IPS-18a (cell line): ENCODE data around the gene SLC23A2.
"Not testable (repeated sequence)": the region's sequence is repeated elsewhere in the genome, so short reads cannot be mapped to it uniquely, and the experiment has no call there.

Experiments
- H3K27ac ChIP-seq: one replicate; pipeline ENCODE4 v1.5.1; 2013; ENCODE audit warnings: low read length
- H3K27me3 ChIP-seq: one replicate; pipeline ENCODE4 v1.6.1; 2013; ENCODE audit warnings: mild to moderate bottlenecking, low read length; ENCODE audit not compliant: control insufficient read depth, insufficient read depth
- H3K36me3 ChIP-seq: one replicate; pipeline ENCODE4 v1.6.1; 2013; ENCODE audit warnings: low read depth, low read length; ENCODE audit not compliant: control insufficient read depth
- H3K4me1 ChIP-seq: one replicate; pipeline ENCODE4 v1.6.1; 2013; ENCODE audit warnings: low read depth, low read length; ENCODE audit not compliant: control insufficient read depth
- H3K4me3 ChIP-seq: one replicate; pipeline ENCODE4 v1.5.1; 2013; ENCODE audit warnings: low read length
- H3K9ac ChIP-seq: one replicate; pipeline ENCODE4 v1.6.1; 2013; ENCODE audit warnings: mild to moderate bottlenecking, low read length, moderate library complexity
- H3K9me3 ChIP-seq: one replicate; pipeline ENCODE4 v1.6.1; 2013; ENCODE audit warnings: low read depth, low read length; ENCODE audit not compliant: control insufficient read depth

Gene SLC23A2

GRCh38 chr20:5001174-5002076 is at the start of gene SLC23A2:
Gene SLC23A2 (minus strand): TSS chr20:5001510. CDS start chr20:4932562, 68,948 bp downstream.
- Histone ChIP-seq H3K9me3 (no peaks in the 10 kb centered on the region), H3K27me3 (peaks cover 10% of the 10 kb centered on the region), H3K36me3 (no peaks in the 10 kb centered on the region), H3K4me3 (peak within 1 kb of the TSS; percentile 92), H3K27ac (no peak within 1 kb of the TSS), H3K9ac (peak within 1 kb of the TSS; percentile 28), H3K4me1 (peaks cover 14% of the 10 kb centered on the region)

GRCh38 chr20:5046656-5047339 is 45.5 kb upstream of the SLC23A2 start:
- H3K36me3 ChIP-seq = no peaks in the 10 kb centered on the region

GRCh38 chr20:5045906-5046305 is 44.6 kb upstream of the SLC23A2 start:
- H3K27me3 ChIP-seq = no peaks in the 10 kb centered on the region
- no peaks in the 10 kb centered on the region for H3K36me3 ChIP-seq
- no peak overlapping the region for H3K27ac ChIP-seq
- no peaks in the 10 kb centered on the region for H3K4me1 ChIP-seq
- no peak overlapping the region for H3K4me3 ChIP-seq
- no peaks in the 10 kb centered on the region for H3K9me3 ChIP-seq
- no peak overlapping the region for H3K9ac ChIP-seq

More at GRCh38 chr20:5046656-5047339, 45.5 kb upstream of the SLC23A2 start:
- H3K9ac ChIP-seq = no peak overlapping the region
- H3K4me1 ChIP-seq = no peaks in the 10 kb centered on the region
- no peaks in the 10 kb centered on the region for H3K27me3 ChIP-seq
- no peak overlapping the region for H3K27ac ChIP-seq
- no peaks in the 10 kb centered on the region for H3K9me3 ChIP-seq
- no peak overlapping the region for H3K4me3 ChIP-seq

- H3K36me3 ChIP-seq = no peaks in the 10 kb centered on the region
- no peaks in the 10 kb centered on the region for H3K9me3 ChIP-seq
- H3K4me3 ChIP-seq = no peak overlapping the region
- no peaks in the 10 kb centered on the region for H3K4me1 ChIP-seq
- no peak overlapping the region for H3K9ac ChIP-seq
- H3K27me3 ChIP-seq = no peaks in the 10 kb centered on the region
- H3K27ac ChIP-seq = no peak overlapping the region
Observed at GRCh38 chr20:5044075-5044620, 42.8 kb upstream of the SLC23A2 start.

DNA sequence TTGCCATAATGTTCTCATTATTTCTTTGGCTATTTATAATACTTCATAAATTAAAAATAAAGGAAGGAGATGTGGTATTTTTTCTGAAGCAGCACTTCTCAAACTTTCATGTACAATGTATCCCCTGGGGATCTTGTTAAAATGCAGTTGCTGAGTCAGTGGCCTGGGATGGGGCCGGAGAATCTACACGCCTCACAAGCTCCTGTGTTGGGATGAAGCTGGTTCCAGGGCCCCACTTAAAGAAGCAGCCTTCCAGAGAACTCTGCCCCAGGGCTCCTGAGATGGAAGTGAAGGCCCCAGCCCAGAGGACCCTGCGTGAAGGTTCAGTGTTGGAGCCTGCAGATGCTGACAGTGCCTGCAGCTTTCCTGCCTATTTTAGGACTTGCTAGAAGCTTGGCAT is 40.1 kb upstream of the SLC23A2 start:
- Histone ChIP-seq H3K27me3 (no peaks in the 10 kb centered on the region), H3K4me1 (no peaks in the 10 kb centered on the region), H3K4me3 (no peak overlapping the region), H3K9me3 (no peaks in the 10 kb centered on the region), H3K36me3 (no peaks in the 10 kb centered on the region), H3K9ac (no peak overlapping the region), H3K27ac (no peak overlapping the region)

DNA sequence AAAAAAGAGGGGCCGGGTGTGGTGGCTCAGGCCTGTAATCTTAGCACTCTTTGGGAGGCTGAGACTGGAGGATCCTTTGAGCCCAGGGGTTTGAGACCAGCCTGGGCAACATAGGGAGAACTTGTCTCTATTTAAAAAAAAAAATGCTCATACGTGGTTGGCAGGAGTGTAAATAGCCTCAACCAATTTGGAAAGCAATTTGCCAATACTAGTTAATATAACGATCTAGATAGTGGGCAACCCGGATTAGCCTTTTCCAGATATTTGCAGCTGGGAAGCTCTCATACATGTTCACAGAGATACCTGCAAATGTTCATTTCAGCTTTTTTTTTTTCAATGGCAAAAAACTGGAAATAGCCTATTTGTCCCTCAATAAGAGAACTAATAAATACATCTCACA is 39.0 kb upstream of the SLC23A2 start:
- Histone ChIP-seq H3K27ac (no peak overlapping the region), H3K9ac (no peak overlapping the region), H3K27me3 (no peaks in the 10 kb centered on the region), H3K36me3 (no peaks in the 10 kb centered on the region), H3K4me1 (no peaks in the 10 kb centered on the region), H3K4me3 (no peak overlapping the region), H3K9me3 (no peaks in the 10 kb centered on the region)

GRCh38 chr20:5039889-5040288 is 38.6 kb upstream of the SLC23A2 start:
- no peaks in the 10 kb centered on the region for H3K27me3 ChIP-seq
- no peaks in the 10 kb centered on the region for H3K4me1 ChIP-seq
- no peaks in the 10 kb centered on the region for H3K36me3 ChIP-seq
- no peaks in the 10 kb centered on the region for H3K9me3 ChIP-seq
- no peak overlapping the region for H3K27ac ChIP-seq
- no peak overlapping the region for H3K4me3 ChIP-seq
- no peak overlapping the region for H3K9ac ChIP-seq

DNA sequence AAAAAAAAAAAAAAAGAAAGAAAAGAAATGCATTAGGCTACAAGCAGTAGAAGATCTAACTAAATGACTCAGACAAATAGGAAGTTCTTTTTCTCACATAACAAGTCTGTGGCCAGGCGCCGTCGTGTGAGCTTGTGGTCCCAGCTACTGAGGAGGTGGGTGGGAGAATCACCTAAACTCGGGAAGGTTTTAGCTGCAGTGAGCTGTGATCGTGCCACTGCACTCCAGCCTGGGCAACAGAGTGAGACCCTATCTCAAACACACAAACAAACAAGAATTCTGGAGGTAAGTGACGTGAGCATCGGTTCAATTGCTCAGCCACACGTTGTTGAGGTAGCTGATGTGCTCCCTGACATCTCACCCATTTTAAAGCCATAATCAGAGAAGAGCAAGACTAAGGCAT is 37.9 kb upstream of the SLC23A2 start:
- H3K27me3 ChIP-seq = no peaks in the 10 kb centered on the region
- H3K9ac ChIP-seq = no peak overlapping the region
- H3K9me3 ChIP-seq = no peaks in the 10 kb centered on the region
- no peaks in the 10 kb centered on the region for H3K4me1 ChIP-seq
- no peaks in the 10 kb centered on the region for H3K36me3 ChIP-seq
- no peak overlapping the region for H3K27ac ChIP-seq
- H3K4me3 ChIP-seq = no peak overlapping the region

DNA sequence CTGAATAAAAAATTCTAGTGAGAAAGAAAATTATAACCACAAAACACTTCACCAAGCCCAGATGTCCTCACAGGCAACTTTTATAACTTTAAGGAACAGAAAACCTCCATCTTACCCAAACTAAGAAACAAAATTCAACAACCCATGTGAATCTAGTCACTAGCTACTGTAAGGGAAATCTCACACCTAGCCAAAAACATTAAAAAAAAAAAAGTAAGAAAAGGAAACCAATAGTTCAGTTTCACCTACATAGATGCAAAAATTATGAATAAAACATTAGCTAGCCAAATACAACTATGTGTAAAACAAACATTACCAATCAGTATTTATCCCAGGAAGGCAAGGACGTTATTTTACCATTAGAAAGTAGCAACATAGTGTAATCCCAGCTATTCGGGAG is 35.5 kb upstream of the SLC23A2 start:
- H3K27ac ChIP-seq = no peak overlapping the region
- no peaks in the 10 kb centered on the region for H3K4me1 ChIP-seq

GRCh38 chr20:5035518-5035917 is 34.2 kb upstream of the SLC23A2 start:
- not testable (repeated sequence) for H3K9ac ChIP-seq, H3K9me3 ChIP-seq, H3K4me3 ChIP-seq, H3K36me3 ChIP-seq, H3K27ac ChIP-seq, H3K27me3 ChIP-seq, H3K4me1 ChIP-seq

More for the DNA sequence above, 35.5 kb upstream of the SLC23A2 start:
- Histone ChIP-seq H3K27me3 (no peaks in the 10 kb centered on the region), H3K9ac (no peak overlapping the region), H3K9me3 (no peaks in the 10 kb centered on the region), H3K4me3 (no peak overlapping the region), H3K36me3 (no peaks in the 10 kb centered on the region)

- Histone ChIP-seq H3K27me3 (no peaks in the 10 kb centered on the region), H3K4me1 (no peaks in the 10 kb centered on the region), H3K9ac (no peak overlapping the region), H3K36me3 (no peaks in the 10 kb centered on the region), H3K27ac (no peak overlapping the region), H3K4me3 (no peak overlapping the region), H3K9me3 (no peaks in the 10 kb centered on the region)
Observed at GRCh38 chr20:5033566-5033965, 32.3 kb upstream of the SLC23A2 start.
